Mucosa of stomach (tissue), 1 donor: Measurements from ENCODE around the gene LRP4.

Source experiments
- H3K27me3 ChIP-seq: one replicate; pipeline ENCODE4 v1.7.0; 2013; ENCODE audit warnings: mild to moderate bottlenecking, low read length; ENCODE audit not compliant: control insufficient read depth, insufficient read depth
- H3K36me3 ChIP-seq: one replicate; pipeline ENCODE4 v1.7.0; 2013; ENCODE audit warnings: low read length; ENCODE audit not compliant: control insufficient read depth, insufficient read depth
- H3K4me1 ChIP-seq: one replicate; pipeline ENCODE4 v1.7.0; 2013; ENCODE audit warnings: mild to moderate bottlenecking, low read length; ENCODE audit not compliant: control insufficient read depth, insufficient read depth
- H3K4me3 ChIP-seq: one replicate; pipeline ENCODE4 v1.7.0; 2013; ENCODE audit warnings: low read length
- H3K9ac ChIP-seq: one replicate; pipeline ENCODE4 v1.7.0; 2013; ENCODE audit warnings: mild to moderate bottlenecking, low read length, moderate library complexity
- H3K9me3 ChIP-seq: one replicate; pipeline ENCODE4 v1.7.0; 2013; ENCODE audit warnings: mild to moderate bottlenecking, low read length, moderate library complexity; ENCODE audit not compliant: control insufficient read depth
- donor health status: Pancreatic carcinoma.

LRP4 gene

GRCh38 chr11:46889251-46889650 is 29.1 kb downstream of the LRP4 start:
- no peaks in the 10 kb centered on the region for H3K9me3 ChIP-seq
- H3K27me3 ChIP-seq: no peaks in the 10 kb centered on the region
- peaks cover 5% of the 10 kb centered on the region for H3K36me3 ChIP-seq
- H3K4me3 ChIP-seq: no peak overlapping the region
- no peaks in the 10 kb centered on the region for H3K4me1 ChIP-seq
- no peak overlapping the region for H3K9ac ChIP-seq

GRCh38 chr11:46888636-46889035 is 29.7 kb downstream of the LRP4 start:
- Histone ChIP-seq H3K4me1 (no peaks in the 10 kb centered on the region), H3K36me3 (peaks cover 5% of the 10 kb centered on the region), H3K27me3 (no peaks in the 10 kb centered on the region), H3K9ac (no peak overlapping the region), H3K9me3 (no peaks in the 10 kb centered on the region), H3K4me3 (no peak overlapping the region)

- Histone ChIP-seq H3K9ac (no peak overlapping the region), H3K4me1 (no peaks in the 10 kb centered on the region), H3K36me3 (peaks cover 5% of the 10 kb centered on the region), H3K27me3 (no peaks in the 10 kb centered on the region), H3K9me3 (no peaks in the 10 kb centered on the region), H3K4me3 (no peak overlapping the region)
These were observed 32.1 kb downstream of the LRP4 start for GRCh38 chr11:46886211-46886610.

GRCh38 chr11:46879056-46879585 is 39.2 kb downstream of the LRP4 start:
- no peak overlapping the region for H3K4me3 ChIP-seq
- H3K4me1 ChIP-seq: no peaks in the 10 kb centered on the region
- H3K9ac ChIP-seq: no peak overlapping the region
- peaks cover 10% of the 10 kb centered on the region for H3K36me3 ChIP-seq
- H3K27me3 ChIP-seq: no peaks in the 10 kb centered on the region
- no peaks in the 10 kb centered on the region for H3K9me3 ChIP-seq

GRCh38 chr11:46877580-46877979 is 40.8 kb downstream of the LRP4 start:
- H3K36me3 ChIP-seq: peaks cover 10% of the 10 kb centered on the region

GRCh38 chr11:46876471-46876870 is 41.9 kb downstream of the LRP4 start:
- Histone ChIP-seq H3K9me3 (no peaks in the 10 kb centered on the region), H3K36me3 (peaks cover 10% of the 10 kb centered on the region), H3K9ac (no peak overlapping the region), H3K27me3 (no peaks in the 10 kb centered on the region), H3K4me1 (no peaks in the 10 kb centered on the region), H3K4me3 (no peak overlapping the region)

More at GRCh38 chr11:46877580-46877979, 40.8 kb downstream of the LRP4 start:
- no peak overlapping the region for H3K4me3 ChIP-seq
- no peaks in the 10 kb centered on the region for H3K9me3 ChIP-seq
- no peaks in the 10 kb centered on the region for H3K27me3 ChIP-seq
- H3K9ac ChIP-seq: no peak overlapping the region
- no peaks in the 10 kb centered on the region for H3K4me1 ChIP-seq

GRCh38 chr11:46874586-46874985 is 43.8 kb downstream of the LRP4 start:
- Histone ChIP-seq H3K4me3 (no peak overlapping the region), H3K27me3 (no peaks in the 10 kb centered on the region), H3K4me1 (no peaks in the 10 kb centered on the region), H3K9ac (no peak overlapping the region), H3K36me3 (peaks cover 14% of the 10 kb centered on the region), H3K9me3 (no peaks in the 10 kb centered on the region)

GRCh38 chr11:46868912-46869311 is 49.4 kb downstream of the LRP4 start:
- no peak overlapping the region for H3K9ac ChIP-seq
- no peaks in the 10 kb centered on the region for H3K9me3 ChIP-seq
- H3K4me1 ChIP-seq: no peaks in the 10 kb centered on the region
- no peak overlapping the region for H3K4me3 ChIP-seq
- H3K36me3 ChIP-seq: peaks cover 10% of the 10 kb centered on the region
- H3K27me3 ChIP-seq: no peaks in the 10 kb centered on the region

GRCh38 chr11:46865340-46865739 is 53.0 kb downstream of the LRP4 start:
- Histone ChIP-seq H3K4me3 (no peak overlapping the region), H3K27me3 (no peaks in the 10 kb centered on the region), H3K9ac (no peak overlapping the region), H3K36me3 (peaks cover 7% of the 10 kb centered on the region), H3K4me1 (no peaks in the 10 kb centered on the region), H3K9me3 (no peaks in the 10 kb centered on the region)

GRCh38 chr11:46860218-46860617 is 58.1 kb downstream of the LRP4 start:
- no peak overlapping the region for H3K9ac ChIP-seq
- no peaks in the 10 kb centered on the region for H3K36me3 ChIP-seq
- H3K27me3 ChIP-seq: no peaks in the 10 kb centered on the region
- H3K4me1 ChIP-seq: no peaks in the 10 kb centered on the region
- no peaks in the 10 kb centered on the region for H3K9me3 ChIP-seq
- no peak overlapping the region for H3K4me3 ChIP-seq

GRCh38 chr11:46858920-46859546 is 59.3 kb downstream of the LRP4 start:
- H3K4me3 ChIP-seq: no peak overlapping the region
- H3K36me3 ChIP-seq: no peaks in the 10 kb centered on the region
- no peak overlapping the region for H3K9ac ChIP-seq
- H3K4me1 ChIP-seq: no peaks in the 10 kb centered on the region
- no peaks in the 10 kb centered on the region for H3K27me3 ChIP-seq
- no peaks in the 10 kb centered on the region for H3K9me3 ChIP-seq

GRCh38 chr11:46857666-46858065 is 60.7 kb downstream of the LRP4 start:
- Histone ChIP-seq H3K4me1 (no peaks in the 10 kb centered on the region), H3K27me3 (no peaks in the 10 kb centered on the region), H3K9ac (no peak overlapping the region), H3K4me3 (no peak overlapping the region), H3K9me3 (no peaks in the 10 kb centered on the region), H3K36me3 (no peaks in the 10 kb centered on the region)
